Upper lobe of right lung (tissue), 1 donor: ENCODE data around the gene MCTP1. TPM values are rescaled to one million over a fixed set of nuclear protein-coding genes. Genes with fewer than 3 reads are reported as not detected.
A peak's percentile ranks its signal among the peaks of the same experiment; 100 is the strongest.
"Not testable (repeated sequence)": the region's sequence is repeated elsewhere in the genome, so short reads cannot be mapped to it uniquely, and the experiment has no call there.

ENCODE experiments used
- ATAC-seq: fragments of 200-7000 bp; cut with Tn5 transposase; one replicate; pipeline ENCODE4 v1.9.1; 2020; ENCODE audit warnings: mild to moderate bottlenecking, moderate library complexity
- DNase-seq: peaks from one replicate; pipeline ENCODE4 v3.0.0-alpha.2; 2020
- H3K27ac ChIP-seq: fragments of 200-600 bp; one replicate; pipeline ENCODE4 v1.8.0; 2022
- H3K27me3 ChIP-seq: fragments of 200-600 bp; one replicate; pipeline ENCODE4 v1.8.0; 2022; ENCODE audit warnings: mild to moderate bottlenecking
- H3K36me3 ChIP-seq: fragments of 200-600 bp; one replicate; pipeline ENCODE4 v1.8.0; 2022
- H3K4me1 ChIP-seq: fragments of 200-600 bp; one replicate; pipeline ENCODE4 v1.8.0; 2022
- H3K4me3 ChIP-seq: fragments of 200-600 bp; one replicate; pipeline ENCODE4 v1.8.0; 2022; ENCODE audit warnings: mild to moderate bottlenecking
- H3K9me3 ChIP-seq: fragments of 200-600 bp; one replicate; pipeline ENCODE4 v1.8.0; 2022
- CTCF ChIP-seq: fragments of 200-600 bp; IDR thresholded peaks from one replicate; pipeline ENCODE4 v1.8.0; 2022; ENCODE audit warnings: antibody characterized with exemption
- intact Hi-C: fragments of 100-400 bp; cut with DNase I; formaldehyde crosslinking; loops from one replicate; pipeline ENCODE4 v1.11.0; 2022
- total RNA-seq: library from RNA; stranded (reverse); fragmentation: NEBNext Ultra II Directional; extraction: Animal tissue kit (Norgen Biotek cat#: 25700); gene quantifications from one replicate; pipeline ENCODE4 v1.2.1, GENCODE V29; 2021
- donor health status: DM: no; HTN: yes; CAD: no; lungs with severe emphysema.

The MCTP1 gene
- total RNA-seq, 1 donor from 2014 or later, result 40.7 TPM

DNA sequence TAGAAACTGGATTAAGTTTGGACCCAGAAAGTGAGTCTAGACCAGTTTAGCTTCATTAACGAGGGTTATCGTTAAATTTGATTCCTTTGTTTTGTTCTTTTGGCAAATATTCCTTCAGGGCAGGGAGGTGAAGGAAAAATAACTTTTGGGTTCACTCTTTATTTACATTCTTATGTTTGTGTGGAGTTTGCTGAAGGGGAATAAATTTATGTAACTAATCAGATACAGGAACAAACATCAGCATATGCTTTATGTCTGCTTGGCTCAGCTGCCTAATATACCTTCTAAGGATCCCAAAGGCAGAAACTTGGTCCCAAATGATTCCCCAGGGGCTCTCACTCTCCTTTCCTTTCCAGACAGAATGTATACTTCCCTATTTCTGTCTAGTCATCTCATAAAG is 132.4 kb downstream of the MCTP1 start:
- ATAC-seq, result peak; percentile 29
- no peak for DNase-seq
- Histone ChIP-seq H3K4me1 (no peaks in the 10 kb centered on the region), H3K9me3 (no peaks in the 10 kb centered on the region), H3K4me3 (no peak overlapping the region), H3K27me3 (no peaks in the 10 kb centered on the region), H3K36me3 (no peaks in the 10 kb centered on the region), H3K27ac (no peak overlapping the region)
- intact Hi-C loops, result no loop called here
- TF ChIP-seq CTCF, result no peak

DNA sequence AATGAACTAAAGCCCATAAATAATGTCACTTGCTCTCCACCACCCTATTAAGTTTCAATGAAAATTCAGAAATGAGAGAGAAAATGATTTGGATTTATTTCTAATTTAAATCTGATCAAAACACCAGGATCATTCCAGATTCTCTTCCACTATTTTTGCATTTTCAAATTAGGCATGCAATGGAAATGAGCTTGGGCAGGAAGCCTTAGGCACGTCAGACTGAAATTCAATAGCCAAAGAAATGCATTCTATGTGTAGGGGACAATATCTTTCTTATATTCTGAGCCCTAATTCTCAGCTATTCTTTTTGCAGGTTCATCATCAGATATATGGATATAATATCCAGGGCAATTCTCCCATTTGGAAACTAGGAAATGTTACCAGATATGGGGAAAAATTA is 132.8 kb downstream of the MCTP1 start:
- no peaks in the 10 kb centered on the region for H3K27me3 ChIP-seq
- H3K27ac ChIP-seq, result no peak overlapping the region
- intact Hi-C loops, result no loop called here
- H3K9me3 ChIP-seq, result no peaks in the 10 kb centered on the region
- no peak overlapping the region for H3K4me3 ChIP-seq
- no peak for TF ChIP-seq CTCF
- no peaks in the 10 kb centered on the region for H3K4me1 ChIP-seq
- DNase-seq, result no peak
- H3K36me3 ChIP-seq, result no peaks in the 10 kb centered on the region
- no peak for ATAC-seq

- no peaks in the 10 kb centered on the region for H3K9me3 ChIP-seq
- DNase-seq (no peak), ATAC-seq (no peak)
- H3K27me3 ChIP-seq, result no peaks in the 10 kb centered on the region
- no peaks in the 10 kb centered on the region for H3K36me3 ChIP-seq
- intact Hi-C loops, result no loop called here
- TF ChIP-seq CTCF, result no peak
- no peaks in the 10 kb centered on the region for H3K4me1 ChIP-seq
- no peak overlapping the region for H3K4me3 ChIP-seq
- H3K27ac ChIP-seq, result no peak overlapping the region
Measured at GRCh38 chr5:95151694-95152093, 133.2 kb downstream of the MCTP1 start.

DNA sequence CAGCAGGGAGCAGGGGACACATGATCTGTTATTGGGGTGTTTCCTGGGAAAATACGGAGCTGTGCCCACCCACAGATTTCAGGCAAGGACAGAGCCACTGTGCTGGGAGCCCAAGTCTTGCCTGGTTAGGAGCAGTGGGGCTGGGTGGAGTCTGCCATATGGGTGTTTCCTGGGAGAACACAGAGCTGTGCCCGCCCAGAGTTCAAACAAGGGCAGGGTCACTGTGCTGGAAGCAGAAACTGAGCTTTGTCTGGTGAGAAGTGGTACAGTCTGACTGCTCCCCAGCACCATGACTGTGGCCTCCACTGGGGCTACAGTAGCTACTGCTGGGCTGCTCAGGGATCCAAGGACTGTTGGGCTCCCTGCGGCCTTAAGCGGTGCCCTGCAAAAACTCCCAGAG is 135.5 kb downstream of the MCTP1 start:
- H3K27me3 ChIP-seq, result no peaks in the 10 kb centered on the region
- H3K27ac ChIP-seq, result no peak overlapping the region
- ATAC-seq, result no peak
- no peaks in the 10 kb centered on the region for H3K36me3 ChIP-seq
- DNase-seq, result no peak
- H3K9me3 ChIP-seq, result no peaks in the 10 kb centered on the region
- intact Hi-C loops, result no loop called here
- no peaks in the 10 kb centered on the region for H3K4me1 ChIP-seq
- TF ChIP-seq CTCF, result no peak
- H3K4me3 ChIP-seq, result no peak overlapping the region

GRCh38 chr5:95148453-95148852 is 136.4 kb downstream of the MCTP1 start:
- no peak overlapping the region for H3K4me3 ChIP-seq
- ATAC-seq (no peak), DNase-seq (no peak)
- H3K4me1 ChIP-seq, result no peaks in the 10 kb centered on the region
- H3K36me3 ChIP-seq, result no peaks in the 10 kb centered on the region
- H3K27ac ChIP-seq, result no peak overlapping the region
- H3K9me3 ChIP-seq, result no peaks in the 10 kb centered on the region
- intact Hi-C loops, result no loop called here
- TF ChIP-seq CTCF, result no peak
- no peaks in the 10 kb centered on the region for H3K27me3 ChIP-seq

DNA sequence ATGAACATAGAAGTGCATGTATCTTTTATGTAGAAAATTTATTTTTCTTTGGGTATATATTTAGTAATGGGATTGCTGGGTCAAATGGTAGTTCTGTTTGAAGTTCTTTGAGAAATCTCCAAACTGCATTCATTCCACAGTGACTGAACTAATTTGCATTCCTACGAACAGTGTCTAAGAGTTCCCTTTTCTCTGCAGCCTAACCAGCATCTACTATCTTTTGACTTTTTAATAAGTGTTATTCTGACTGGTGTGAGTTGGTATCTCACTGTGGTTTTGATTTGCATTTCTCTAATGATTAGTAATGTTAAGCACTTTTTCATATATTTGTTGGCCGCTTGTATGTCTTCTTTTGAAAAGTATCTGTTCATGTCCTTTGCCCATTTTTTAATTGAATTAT is 141.0 kb downstream of the MCTP1 start:
- H3K36me3 ChIP-seq, ATAC-seq, DNase-seq, H3K4me3 ChIP-seq, H3K27ac ChIP-seq, H3K9me3 ChIP-seq, intact Hi-C loops, H3K27me3 ChIP-seq, H3K4me1 ChIP-seq: not testable (repeated sequence)
